Karpas-422 (cell line): ENCODE measurements around the gene KANSL1. TPM values are rescaled to one million over a fixed set of nuclear protein-coding genes. Genes with fewer than 3 reads are reported as not detected.

Experiments used
- DNase-seq: peaks from one replicate; pipeline ENCODE4 v3.0.0-alpha.2; 2015
- H2AFZ ChIP-seq: fragments of 200-600 bp; sonication (generic); 2 replicates; pipeline ENCODE4 v1.6.1; 2014; ENCODE audit warnings: antibody characterized with exemption, low read length, mixed read lengths
- H3K27ac ChIP-seq: fragments of 200-600 bp; sonication (generic); 2 replicates; pipeline ENCODE4 v1.5.1; 2014; ENCODE audit warnings: mild to moderate bottlenecking, low read length, moderate library complexity
- H3K27me3 ChIP-seq: fragments of 200-600 bp; sonication (generic); 2 replicates; pipeline ENCODE4 v1.6.1; 2014; ENCODE audit warnings: low read length, mixed read lengths
- H3K36me3 ChIP-seq: fragments of 200-600 bp; sonication (generic); 2 replicates; pipeline ENCODE4 v1.6.1; 2014; ENCODE audit warnings: low read length, mixed read lengths; ENCODE audit not compliant: insufficient read depth
- H3K4me1 ChIP-seq: fragments of 200-600 bp; sonication (generic); 2 replicates; pipeline ENCODE4 v1.6.1; 2014; ENCODE audit warnings: mild to moderate bottlenecking, low read length, mixed read lengths
- H3K4me2 ChIP-seq: fragments of 200-600 bp; sonication (generic); 2 replicates; pipeline ENCODE4 v1.6.1; 2014; ENCODE audit warnings: low read length, low read depth, mild to moderate bottlenecking; ENCODE audit not compliant: poor library complexity, severe bottlenecking
- H3K4me3 ChIP-seq: fragments of 200-600 bp; sonication (generic); 2 replicates; pipeline ENCODE4 v1.5.1; 2014; ENCODE audit warnings: mild to moderate bottlenecking, antibody characterized with exemption, low read length, mixed read lengths
- H3K79me2 ChIP-seq: fragments of 200-600 bp; sonication (generic); 2 replicates; pipeline ENCODE4 v1.6.1; 2014; ENCODE audit warnings: mild to moderate bottlenecking, low read length, mixed read lengths
- H3K9ac ChIP-seq: fragments of 200-600 bp; sonication (generic); 2 replicates; pipeline ENCODE4 v1.6.0; 2014; ENCODE audit warnings: low read length
- H3K9me2 ChIP-seq: fragments of 200-600 bp; sonication (generic), shearing (Covaris generic); replicated peaks from 2 replicates; pipeline ENCODE4 v1.6.0; 2014; ENCODE audit warnings: mild to moderate bottlenecking, low read length, moderate library complexity; ENCODE audit not compliant: insufficient read depth
- H3K9me3 ChIP-seq: fragments of 300-700, 200-600 bp; sonication (generic); 2 replicates; pipeline ENCODE4 v1.6.1; 2014; ENCODE audit warnings: low read length, mixed read lengths
- H4K20me1 ChIP-seq: fragments of 200-600 bp; sonication (generic); 2 replicates; pipeline ENCODE4 v1.6.1; 2014; ENCODE audit warnings: mild to moderate bottlenecking, antibody characterized with exemption, low read length, low read depth; ENCODE audit not compliant: insufficient read depth
- total RNA-seq: library from RNA; depleted of rRNA; stranded (reverse); fragments of >200 nt; shearing (Covaris generic); gene quantifications from 2 replicates; pipeline ENCODE4 v1.2.3, GENCODE V29; 2014; ENCODE audit warnings: low replicate concordance

KANSL1 gene
- total RNA-seq, 1 experiment from 2014 or later, result 127 TPM

DNA sequence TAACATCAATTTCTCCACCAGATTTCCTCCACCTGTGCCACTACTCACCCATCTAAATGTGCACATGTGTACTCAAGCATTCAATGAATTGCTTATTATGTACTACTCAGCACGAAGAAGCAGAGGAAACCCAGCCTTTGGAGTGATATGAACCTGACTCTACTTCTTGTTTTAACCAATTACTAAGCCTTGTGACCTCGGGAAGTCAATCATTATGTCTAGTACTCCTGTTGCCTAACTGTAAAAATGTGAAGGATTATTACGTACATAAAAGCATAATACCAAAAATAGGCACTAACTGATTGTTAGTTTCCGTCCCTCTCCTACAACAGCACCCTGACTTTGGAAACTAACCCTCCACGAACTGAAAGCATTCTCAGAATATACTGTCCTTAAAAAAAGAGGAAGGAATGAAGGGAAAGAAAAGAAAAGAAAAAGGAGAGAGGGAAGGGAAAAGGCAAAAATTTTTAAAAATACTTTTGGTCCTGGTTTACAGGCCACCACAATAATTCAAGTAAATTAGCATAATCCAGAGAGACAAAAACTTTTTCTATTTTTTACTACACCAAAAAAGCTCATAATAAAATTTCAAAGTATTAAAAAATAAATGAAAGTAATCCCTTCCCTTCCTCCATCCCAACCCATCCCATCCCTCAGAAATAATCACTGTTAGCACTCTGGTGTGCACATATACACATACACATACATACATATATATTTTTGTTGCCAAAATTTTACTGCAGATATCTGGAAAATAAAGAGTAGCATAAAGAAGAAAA is 53.6 kb downstream of the KANSL1 start:
- Histone ChIP-seq H4K20me1 (no peaks in the 10 kb centered on the region; the same call in 1 of the 2 replicates), H3K4me2 (peak overlapping the region; percentile 57), H3K9me3 (no peaks in the 10 kb centered on the region), H3K4me3 (peak overlapping the region; percentile 7), H3K27me3 (no peaks in the 10 kb centered on the region), H2AFZ (no peak overlapping the region), H3K9me2 (no peaks in the 10 kb centered on the region), H3K9ac (peak overlapping the region; percentile 1), H3K79me2 (peaks cover 97% of the 10 kb centered on the region), H3K27ac (peak overlapping the region; percentile 86), H3K36me3 (no peaks in the 10 kb centered on the region), H3K4me1 (peaks cover 94% of the 10 kb centered on the region)
- peak; percentile 73 for DNase-seq

GRCh38 chr17:46138473-46138872 is 54.8 kb downstream of the KANSL1 start:
- H3K4me3 ChIP-seq, result no peak overlapping the region
- H3K9me2 ChIP-seq, result no peaks in the 10 kb centered on the region
- no peaks in the 10 kb centered on the region for H3K36me3 ChIP-seq
- peaks cover 98% of the 10 kb centered on the region for H3K79me2 ChIP-seq
- H3K27me3 ChIP-seq, result no peaks in the 10 kb centered on the region
- H3K27ac ChIP-seq, result peak overlapping the region; percentile 86
- H3K9me3 ChIP-seq, result no peaks in the 10 kb centered on the region
- peaks cover 87% of the 10 kb centered on the region for H3K4me1 ChIP-seq
- H3K9ac ChIP-seq, result no peak overlapping the region
- DNase-seq, result no peak
- H2AFZ ChIP-seq, result no peak overlapping the region
- H3K4me2 ChIP-seq, result no peak overlapping the region
- H4K20me1 ChIP-seq, result peaks cover 3% of the 10 kb centered on the region; the same call in 1 of the 2 replicates

DNA sequence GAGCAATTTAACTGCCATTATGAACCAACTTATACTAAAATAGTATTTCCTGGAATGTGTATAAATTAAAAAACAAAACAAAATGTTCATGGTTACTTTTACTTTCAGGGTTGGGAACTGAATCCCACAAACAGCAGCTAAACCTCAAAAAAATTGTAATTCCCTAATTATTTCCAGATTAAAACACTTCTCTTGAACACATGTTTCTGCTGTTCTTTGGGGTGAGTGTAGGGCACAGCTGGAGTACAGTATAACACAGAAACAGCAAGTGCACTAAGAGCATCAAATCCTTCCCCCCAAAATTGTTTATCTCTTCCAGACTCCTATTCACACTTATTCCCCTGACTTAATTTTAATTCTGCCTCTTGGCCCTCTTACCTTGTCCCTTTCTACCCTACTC is 56.4 kb downstream of the KANSL1 start:
- H3K4me2 ChIP-seq, result peak overlapping the region; percentile 10
- H3K9ac ChIP-seq, result no peak overlapping the region
- H3K4me1 ChIP-seq, result peaks cover 88% of the 10 kb centered on the region

GRCh38 chr17:46135879-46136563 is 57.2 kb downstream of the KANSL1 start:
- peaks cover 23% of the 10 kb centered on the region for H4K20me1 ChIP-seq
- H3K4me1 ChIP-seq, result peaks cover 88% of the 10 kb centered on the region
- H3K9ac ChIP-seq, result no peak overlapping the region
- peak overlapping the region; percentile 10 for H3K4me2 ChIP-seq
- no peaks in the 10 kb centered on the region for H3K27me3 ChIP-seq
- H2AFZ ChIP-seq, result no peak overlapping the region
- H3K27ac ChIP-seq, result peak overlapping the region; percentile 49
- no peak overlapping the region for H3K4me3 ChIP-seq
- no peaks in the 10 kb centered on the region for H3K36me3 ChIP-seq
- no peaks in the 10 kb centered on the region for H3K9me3 ChIP-seq
- peaks cover 100% of the 10 kb centered on the region for H3K79me2 ChIP-seq
- H3K9me2 ChIP-seq, result no peaks in the 10 kb centered on the region
- DNase-seq, result no peak

More for the DNA sequence above, 56.4 kb downstream of the KANSL1 start:
- Histone ChIP-seq H3K9me2 (no peaks in the 10 kb centered on the region), H2AFZ (no peak overlapping the region), H3K36me3 (no peaks in the 10 kb centered on the region), H4K20me1 (peaks cover 16% of the 10 kb centered on the region), H3K79me2 (peaks cover 100% of the 10 kb centered on the region), H3K9me3 (no peaks in the 10 kb centered on the region), H3K27ac (peak overlapping the region; percentile 38), H3K4me3 (no peak overlapping the region), H3K27me3 (no peaks in the 10 kb centered on the region)
- DNase-seq, result no peak

DNA sequence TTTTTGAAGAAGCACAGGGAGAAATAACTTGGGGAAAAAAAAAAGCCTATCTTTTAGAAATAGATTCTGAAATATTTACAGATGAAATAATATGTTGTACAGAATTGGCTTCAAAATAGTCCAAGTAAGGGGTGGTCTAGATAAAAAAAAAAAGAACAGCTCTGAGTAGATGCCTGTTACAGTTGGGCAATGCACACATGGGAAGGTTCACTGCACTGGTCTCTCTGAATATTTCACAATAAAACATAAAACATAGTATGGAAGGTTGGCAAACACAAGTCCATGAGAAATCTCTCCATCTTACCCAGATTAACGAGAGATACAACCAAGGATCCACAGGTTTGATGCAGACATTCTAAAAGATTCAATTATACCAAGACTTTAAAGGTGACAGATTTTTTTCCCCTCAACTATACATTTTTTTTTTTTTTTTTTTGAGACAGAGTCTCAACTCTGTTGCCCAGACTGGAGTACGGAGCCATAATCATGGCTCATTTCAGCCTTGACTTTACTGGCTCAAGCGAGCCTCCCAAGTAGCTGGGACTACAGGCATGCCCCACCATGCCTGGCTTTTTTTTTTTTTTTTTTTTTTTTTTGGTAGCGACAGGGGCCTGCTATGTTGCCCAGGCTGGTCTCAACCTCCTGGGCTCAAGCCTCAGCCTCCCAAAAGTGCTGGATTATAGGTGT is 58.0 kb downstream of the KANSL1 start:
- H3K9me2 ChIP-seq, result no peaks in the 10 kb centered on the region
- H3K4me3 ChIP-seq, result no peak overlapping the region
- H3K36me3 ChIP-seq, result no peaks in the 10 kb centered on the region
- no peaks in the 10 kb centered on the region for H3K9me3 ChIP-seq
- peaks cover 100% of the 10 kb centered on the region for H3K79me2 ChIP-seq
- peak overlapping the region; percentile 49 for H3K27ac ChIP-seq
- H4K20me1 ChIP-seq, result peaks cover 31% of the 10 kb centered on the region
- no peak for DNase-seq
- no peak overlapping the region for H3K4me2 ChIP-seq
- no peaks in the 10 kb centered on the region for H3K27me3 ChIP-seq
- no peak overlapping the region for H2AFZ ChIP-seq
- peaks cover 88% of the 10 kb centered on the region for H3K4me1 ChIP-seq
- H3K9ac ChIP-seq, result no peak overlapping the region

DNA sequence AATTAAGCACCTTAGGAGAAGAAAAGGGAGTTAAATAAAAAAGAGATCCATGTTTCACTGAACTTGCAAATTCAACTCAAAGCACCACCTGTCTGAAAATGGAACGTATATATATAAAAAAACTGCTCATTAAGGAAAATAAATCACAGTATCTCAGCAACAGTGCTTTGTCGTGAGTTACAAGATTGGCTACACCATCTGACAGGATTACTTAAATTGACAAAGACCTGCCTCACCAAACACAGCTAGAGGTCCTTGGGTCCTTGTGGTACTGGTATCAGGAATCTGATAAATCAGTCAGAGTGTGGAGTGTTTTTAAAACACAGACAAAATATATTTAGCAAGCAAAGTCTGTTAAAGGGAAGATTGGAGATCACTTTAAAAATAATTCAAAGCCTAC is 63.9 kb downstream of the KANSL1 start:
- Histone ChIP-seq H3K4me2 (peak overlapping the region; percentile 53), H3K4me3 (peak overlapping the region; percentile 7; the same call in 1 of the 2 replicates), H3K4me1 (peaks cover 85% of the 10 kb centered on the region), H3K27me3 (no peaks in the 10 kb centered on the region), H2AFZ (no peak overlapping the region), H3K36me3 (no peaks in the 10 kb centered on the region; the same call in 1 of the 2 replicates), H3K9ac (peak overlapping the region; percentile 29), H3K9me3 (no peaks in the 10 kb centered on the region), H3K79me2 (peaks cover 99% of the 10 kb centered on the region), H3K27ac (peak overlapping the region; percentile 85), H4K20me1 (peaks cover 54% of the 10 kb centered on the region), H3K9me2 (no peaks in the 10 kb centered on the region)
- peak; percentile 81 for DNase-seq

- H3K4me2 ChIP-seq, result no peak overlapping the region
- H3K4me3 ChIP-seq, result no peak overlapping the region
- no peaks in the 10 kb centered on the region; the same call in 1 of the 2 replicates for H3K36me3 ChIP-seq
- 0 out of 2 replicates have a peak overlapping the region, but pooled peaks have one; percentile 4 for H3K9ac ChIP-seq
- no peak for DNase-seq
- peaks cover 89% of the 10 kb centered on the region for H3K4me1 ChIP-seq
- H3K9me2 ChIP-seq, result no peaks in the 10 kb centered on the region
- H3K9me3 ChIP-seq, result no peaks in the 10 kb centered on the region
- peak overlapping the region; percentile 85 for H3K27ac ChIP-seq
- no peak overlapping the region for H2AFZ ChIP-seq
- H4K20me1 ChIP-seq, result peaks cover 55% of the 10 kb centered on the region
- no peaks in the 10 kb centered on the region for H3K27me3 ChIP-seq
- H3K79me2 ChIP-seq, result peaks cover 99% of the 10 kb centered on the region
These were observed 64.8 kb downstream of the KANSL1 start for GRCh38 chr17:46128453-46128852.

DNA sequence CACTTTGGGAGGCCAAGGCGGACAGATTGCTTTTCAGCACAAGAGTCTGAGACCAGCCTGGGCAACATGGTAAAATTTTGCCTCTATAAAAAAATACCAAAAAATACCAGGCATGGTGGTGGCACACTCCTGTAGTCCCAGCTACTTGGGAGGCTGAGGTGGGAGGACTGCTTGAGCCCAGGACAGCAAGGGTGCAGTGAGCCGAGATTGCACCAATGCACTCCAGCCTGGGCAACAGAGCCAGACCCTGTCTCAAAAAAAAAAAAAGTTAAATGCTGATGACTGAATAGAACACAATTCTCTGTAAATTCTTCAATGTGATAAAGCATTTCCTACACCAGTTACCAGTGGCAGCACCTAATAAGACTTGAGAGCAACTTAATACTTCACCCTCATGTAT is 65.7 kb downstream of the KANSL1 start:
- Histone ChIP-seq H4K20me1 (peaks cover 51% of the 10 kb centered on the region), H3K36me3 (no peaks in the 10 kb centered on the region; the same call in 1 of the 2 replicates), H3K27me3 (no peaks in the 10 kb centered on the region), H3K4me1 (peaks cover 87% of the 10 kb centered on the region), H3K27ac (peak overlapping the region; percentile 85), H2AFZ (no peak overlapping the region), H3K4me2 (no peak overlapping the region), H3K9ac (no peak overlapping the region), H3K4me3 (no peak overlapping the region), H3K9me2 (no peaks in the 10 kb centered on the region), H3K79me2 (peaks cover 99% of the 10 kb centered on the region), H3K9me3 (no peaks in the 10 kb centered on the region)
- DNase-seq, result no peak
